CD4-positive, alpha-beta T cell treated with Interleukin-17A for 1 hour (primary cell): ENCODE results near the gene ZNF205.
"Not testable (repeated sequence)": the region's sequence is repeated elsewhere in the genome, so short reads cannot be mapped to it uniquely, and the experiment has no call there.

Experiments used
- DNase-seq: peaks from one replicate; pipeline ENCODE4 v3.0.0-alpha.2; 2020

The ZNF205 gene

GRCh38 chr16:3135126-3135715, 22.8 kb downstream of the ZNF205 start:
- DNase-seq: no peak

GRCh38 chr16:3137267-3137666, 24.9 kb downstream of the ZNF205 start:
- DNase-seq: no peak

GRCh38 chr16:3138342-3138741, 26.0 kb downstream of the ZNF205 start:
- DNase-seq: no peak

- DNase-seq: no peak
Observed at GRCh38 chr16:3138823-3139426, 26.5 kb downstream of the ZNF205 start.

GRCh38 chr16:3139561-3139960, 27.2 kb downstream of the ZNF205 start:
- DNase-seq: not testable (repeated sequence)

GRCh38 chr16:3140603-3141427, 28.4 kb downstream of the ZNF205 start:
- no peak for DNase-seq

GRCh38 chr16:3141781-3142311, 29.5 kb downstream of the ZNF205 start:
- DNase-seq: no peak

- DNase-seq: no peak
Observed at GRCh38 chr16:3142327-3142726, 29.9 kb downstream of the ZNF205 start.

- DNase-seq: no peak
Observed at GRCh38 chr16:3142770-3143169, 30.4 kb downstream of the ZNF205 start.

GRCh38 chr16:3143189-3143588, 30.8 kb downstream of the ZNF205 start:
- no peak for DNase-seq

- no peak for DNase-seq
Observed at GRCh38 chr16:3143598-3144320, 31.4 kb downstream of the ZNF205 start.

GRCh38 chr16:3144321-3144983, 32.1 kb downstream of the ZNF205 start:
- DNase-seq: no peak

GRCh38 chr16:3145151-3145550, 32.8 kb downstream of the ZNF205 start:
- no peak for DNase-seq

- DNase-seq: no peak
Observed at GRCh38 chr16:3145660-3146059, 33.3 kb downstream of the ZNF205 start.

GRCh38 chr16:3147046-3147756, 34.8 kb downstream of the ZNF205 start:
- no peak for DNase-seq

GRCh38 chr16:3147757-3148104, 35.3 kb downstream of the ZNF205 start:
- DNase-seq: no peak

- DNase-seq: no peak
Observed at GRCh38 chr16:3148256-3149192, 36.1 kb downstream of the ZNF205 start.

- DNase-seq: no peak
Observed at GRCh38 chr16:3149193-3149530, 36.8 kb downstream of the ZNF205 start.

- peak; percentile 59 for DNase-seq
Observed at GRCh38 chr16:3149630-3150345, 37.4 kb downstream of the ZNF205 start.
